Posterior cingulate gyrus (tissue), 11 donors: ENCODE data around the gene REM2.

Experiments
- DNase-seq, 10 donors: peaks; one replicate each; pipeline versions ENCODE4 v3.0.0 to v3.0.0-alpha.2; 2020 to 2021; ENCODE audit warnings: mixed read lengths in 3 of 10
- intact Hi-C: fragments of 100-400 bp; cut with DNase I; formaldehyde crosslinking; loops from one replicate; pipeline ENCODE4 v1.15.1; 2023

Gene REM2

DNA sequence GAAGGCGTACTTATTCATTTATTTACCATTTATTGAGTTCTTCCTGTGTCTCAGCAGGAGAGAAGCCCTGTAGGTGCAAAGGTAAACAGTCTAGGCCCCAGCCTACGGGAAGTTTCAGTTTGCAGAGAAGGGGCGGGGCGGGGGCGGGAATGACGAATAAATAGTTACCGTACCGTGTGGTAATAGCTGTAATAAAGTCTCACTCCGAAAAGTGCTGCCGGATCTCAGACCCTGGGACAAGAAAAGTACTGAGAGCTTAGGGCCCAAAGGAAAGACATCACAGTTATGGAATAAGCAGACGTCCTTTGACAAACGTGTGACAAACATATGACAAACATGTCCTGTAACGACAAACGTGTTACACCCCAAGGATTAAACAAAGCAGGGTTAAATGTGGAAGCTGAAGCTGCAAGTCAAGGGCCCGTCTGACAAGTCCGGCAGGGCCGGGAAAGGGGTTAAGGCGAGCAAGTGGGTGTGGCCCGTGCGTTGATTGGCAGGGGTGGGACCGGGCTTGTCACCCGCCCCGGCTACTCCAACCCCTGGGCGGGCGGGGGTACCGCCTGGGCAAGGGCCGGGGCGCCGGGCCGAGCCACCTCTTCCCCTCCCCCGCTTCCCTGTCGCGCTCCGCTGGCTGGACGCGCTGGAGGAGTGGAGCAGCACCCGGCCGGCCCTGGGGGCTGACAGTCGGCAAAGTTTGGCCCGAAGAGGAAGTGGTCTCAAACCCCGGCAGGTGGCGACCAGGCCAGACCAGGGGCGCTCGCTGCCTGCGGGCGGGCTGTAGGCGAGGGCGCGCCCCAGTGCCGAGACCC is 11.6 kb upstream of the REM2 start, which contains the start of gene LRP10:
TSS of gene LRP10 (plus strand) at position 517 of the 809 bp plus-strand sequence. CDS start 564 bp downstream, outside the sequence.
- intact Hi-C loops = no loop called here
- DNase-seq = peak; percentile 80 to 98 (median 86)

DNA sequence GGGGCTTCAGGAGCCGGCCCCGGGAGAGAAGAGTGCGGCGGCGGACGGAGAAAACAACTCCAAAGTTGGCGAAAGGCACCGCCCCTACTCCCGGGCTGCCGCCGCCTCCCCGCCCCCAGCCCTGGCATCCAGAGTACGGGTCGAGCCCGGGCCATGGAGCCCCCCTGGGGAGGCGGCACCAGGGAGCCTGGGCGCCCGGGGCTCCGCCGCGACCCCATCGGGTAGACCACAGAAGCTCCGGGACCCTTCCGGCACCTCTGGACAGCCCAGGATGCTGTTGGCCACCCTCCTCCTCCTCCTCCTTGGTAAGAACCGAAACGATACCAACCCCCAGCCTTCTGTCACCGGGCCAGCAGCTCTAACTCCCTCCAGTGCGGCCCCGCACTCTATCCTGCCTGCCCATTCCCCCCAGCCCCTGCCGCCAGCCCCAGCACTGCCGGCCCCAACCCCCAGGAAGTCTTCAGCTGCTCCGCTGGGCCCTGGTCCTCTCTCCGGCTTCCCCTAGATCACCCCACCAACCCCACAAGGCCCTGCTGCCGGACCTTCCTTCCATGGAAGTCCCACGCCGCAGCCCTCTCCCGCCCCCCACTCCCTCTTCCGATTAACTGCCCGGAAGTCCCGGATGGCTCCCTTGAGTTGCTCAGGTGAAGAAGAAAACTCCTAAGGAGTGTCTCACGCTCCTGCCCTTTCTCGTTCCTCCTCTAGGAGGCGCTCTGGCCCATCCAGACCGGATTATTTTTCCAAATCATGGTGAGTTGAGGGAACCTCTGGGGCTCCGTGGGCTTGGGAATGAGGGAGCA is 10.8 kb upstream of the REM2 start:
- intact Hi-C loops = no loop called here
- peak in 8 of 10 donors; percentile 51 to 91 (median 74) for DNase-seq

DNA sequence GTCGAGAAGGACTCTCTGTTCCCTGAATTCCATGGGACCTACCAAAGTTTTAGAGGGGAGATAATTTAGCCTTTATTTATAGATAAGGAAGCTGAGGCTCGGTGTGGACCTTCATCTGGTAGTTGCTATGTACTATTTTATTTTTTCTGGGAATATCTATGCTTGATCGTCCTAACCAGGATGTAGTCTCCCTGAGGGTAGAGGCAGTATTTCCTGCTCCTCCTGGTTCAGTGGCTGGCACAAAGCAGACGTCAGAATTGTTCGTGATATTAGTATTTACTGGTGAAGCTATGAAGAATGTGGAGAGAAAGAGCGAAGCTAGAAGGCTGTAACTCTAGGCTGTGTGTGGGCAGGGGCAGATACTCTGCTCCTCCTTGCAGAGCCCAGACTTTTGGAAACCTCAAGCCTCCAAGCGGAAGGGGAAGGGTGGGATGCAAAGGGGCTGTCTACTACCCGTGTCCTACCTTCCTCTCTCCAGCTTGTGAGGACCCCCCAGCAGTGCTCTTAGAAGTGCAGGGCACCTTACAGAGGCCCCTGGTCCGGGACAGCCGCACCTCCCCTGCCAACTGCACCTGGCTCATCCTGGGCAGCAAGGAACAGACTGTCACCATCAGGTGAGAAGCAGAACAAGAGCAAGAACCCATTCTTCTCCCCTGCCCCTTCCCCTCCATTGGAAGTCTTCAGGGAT is 10.0 kb upstream of the REM2 start:
- intact Hi-C loops = no loop called here
- peak in 1 of 10 donors; percentile 29 for DNase-seq

- DNase-seq = no peak
- intact Hi-C loops = no loop called here
Measured at GRCh38 chr14:22875003-22875747, 7.8 kb upstream of the REM2 start.

DNA sequence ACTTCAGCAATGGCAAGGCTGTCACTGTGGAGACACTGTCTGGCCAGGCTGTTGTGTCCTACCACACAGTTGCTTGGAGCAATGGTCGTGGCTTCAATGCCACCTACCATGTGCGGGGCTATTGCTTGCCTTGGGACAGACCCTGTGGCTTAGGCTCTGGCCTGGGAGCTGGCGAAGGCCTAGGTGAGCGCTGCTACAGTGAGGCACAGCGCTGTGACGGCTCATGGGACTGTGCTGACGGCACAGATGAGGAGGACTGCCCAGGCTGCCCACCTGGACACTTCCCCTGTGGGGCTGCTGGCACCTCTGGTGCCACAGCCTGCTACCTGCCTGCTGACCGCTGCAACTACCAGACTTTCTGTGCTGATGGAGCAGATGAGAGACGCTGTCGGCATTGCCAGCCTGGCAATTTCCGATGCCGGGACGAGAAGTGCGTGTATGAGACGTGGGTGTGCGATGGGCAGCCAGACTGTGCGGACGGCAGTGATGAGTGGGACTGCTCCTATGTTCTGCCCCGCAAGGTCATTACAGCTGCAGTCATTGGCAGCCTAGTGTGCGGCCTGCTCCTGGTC is 7.2 kb upstream of the REM2 start:
- intact Hi-C loops = no loop called here
- DNase-seq = no peak

GRCh38 chr14:22877000-22877501 is 6.0 kb upstream of the REM2 start:
- intact Hi-C loops = no loop called here
- DNase-seq = no peak

DNA sequence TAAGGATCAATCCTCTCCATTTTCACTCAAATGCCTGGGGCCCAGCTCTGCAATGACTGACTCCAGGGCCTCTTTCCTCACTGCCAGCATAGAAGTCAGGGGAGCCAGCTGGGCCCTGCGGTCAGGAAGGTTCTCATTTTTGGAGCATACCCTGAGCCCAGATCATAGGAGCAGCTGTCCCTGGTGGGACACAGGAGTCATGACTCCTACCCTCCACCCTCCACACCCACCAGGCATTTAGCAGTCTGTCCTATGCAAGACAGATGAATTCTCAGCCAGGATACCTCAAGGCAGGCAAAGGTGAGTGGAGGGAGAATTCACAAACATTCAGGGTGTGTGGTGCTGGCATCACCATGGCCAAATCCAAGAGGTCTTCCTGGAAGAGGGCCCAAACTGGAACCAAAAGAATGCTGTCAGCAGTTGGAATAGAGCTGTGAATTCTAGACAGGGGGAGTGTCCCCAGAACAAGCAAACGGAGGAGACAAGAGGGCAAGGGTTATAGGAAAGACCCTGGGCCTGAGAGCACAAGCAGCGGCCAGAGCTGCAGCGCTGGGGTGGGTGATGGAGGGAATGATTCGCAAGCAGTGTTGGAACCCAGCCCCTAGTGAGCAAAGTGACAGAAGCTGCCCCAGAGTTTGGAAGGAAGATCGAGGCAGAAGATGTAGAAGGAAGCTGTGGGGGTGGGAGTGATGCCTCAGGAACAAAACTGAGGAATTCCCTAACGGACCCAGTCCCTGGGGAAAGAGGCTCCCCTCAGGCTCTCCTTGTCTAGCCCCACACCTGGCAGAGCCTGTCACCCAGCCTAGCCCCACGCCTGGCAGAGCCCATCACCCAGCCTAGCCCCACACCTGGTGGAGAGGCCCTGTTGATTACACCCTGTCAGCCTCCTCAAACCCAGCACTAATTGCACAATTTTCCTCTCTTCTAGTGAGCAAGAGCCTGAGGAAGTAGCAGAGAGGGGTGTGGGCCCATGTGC is 4.5 kb upstream of the REM2 start:
- intact Hi-C loops = no loop called here
- peak in 1 of 10 donors; percentile 63 for DNase-seq

GRCh38 chr14:22882064-22882463 is 958 bp upstream of the REM2 start:
- no peak for DNase-seq
- intact Hi-C loops = no loop called here

DNA sequence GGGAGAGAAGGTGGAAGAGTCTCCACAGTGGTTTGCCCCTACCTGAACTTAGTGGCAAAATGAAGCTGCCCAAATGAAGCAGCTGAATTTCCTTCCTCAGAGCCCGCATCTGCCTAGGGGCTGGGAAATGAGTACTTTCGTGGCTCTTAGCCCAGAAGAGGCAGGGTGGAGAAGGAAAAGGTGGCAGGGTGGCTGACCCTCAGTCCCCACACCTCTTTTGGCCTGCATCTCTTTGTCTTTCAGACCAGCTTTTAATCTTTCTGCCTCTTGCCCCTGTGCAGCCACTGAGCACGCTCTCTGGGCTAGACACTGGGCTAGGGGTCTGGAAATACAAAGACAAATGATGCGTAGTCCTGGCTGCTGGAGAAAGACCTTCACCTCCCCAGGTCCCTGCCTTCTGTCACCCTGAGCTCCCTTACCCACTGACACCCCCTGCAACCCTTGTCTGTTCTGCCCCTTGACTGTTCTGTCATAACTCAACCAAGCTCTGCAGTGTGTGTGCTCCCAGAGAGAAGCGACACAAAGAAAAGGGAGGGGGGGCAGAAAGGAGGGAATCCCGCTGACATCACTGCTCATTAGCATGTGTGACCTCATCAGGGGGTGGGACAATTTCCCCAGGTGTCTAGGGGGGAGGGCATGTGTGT is 371 bp upstream of the REM2 start:
- peak in 7 of 10 donors; percentile 30 to 89 (median 44) for DNase-seq
- intact Hi-C loops = no loop called here

DNA sequence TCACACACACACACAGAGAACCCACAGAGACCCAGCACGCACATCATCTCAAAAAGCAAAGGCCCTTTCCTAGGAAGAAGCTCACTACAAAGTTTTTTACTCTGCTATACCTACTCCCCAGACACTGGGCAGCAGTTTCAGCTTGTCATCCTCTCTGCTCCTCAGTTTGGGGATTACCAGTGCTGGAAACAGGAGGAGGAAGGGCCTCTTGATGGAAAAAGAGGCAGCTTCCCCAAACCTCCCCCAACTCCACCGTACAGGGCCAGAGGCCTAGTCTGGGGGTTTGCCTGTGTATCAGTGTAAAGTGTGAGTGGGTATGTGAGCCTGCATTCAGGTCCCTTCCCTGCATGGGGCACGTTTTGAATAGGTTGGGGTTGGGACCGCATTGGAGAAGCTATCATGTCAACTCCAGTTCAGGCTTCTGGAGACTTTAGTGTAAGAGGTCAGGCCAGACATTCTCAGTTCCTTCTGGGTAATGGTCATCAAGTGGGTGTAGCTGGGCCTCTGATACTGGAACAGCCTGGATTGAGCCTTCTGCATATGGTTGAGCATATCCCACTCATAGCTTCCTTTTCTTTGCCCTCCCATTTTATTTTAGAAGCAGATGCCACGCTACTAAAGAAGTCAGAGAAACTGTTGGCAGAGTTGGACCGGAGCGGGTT is 1.2 kb downstream of the REM2 start:
- DNase-seq = no peak
- intact Hi-C loops = no loop called here

- peak in 2 of 10 donors; percentile 52 to 75 for DNase-seq
- intact Hi-C loops = no loop called here
Measured at GRCh38 chr14:22884738-22885523, 1.9 kb downstream of the REM2 start.

GRCh38 chr14:22885975-22886374 is 3.0 kb downstream of the REM2 start:
- intact Hi-C loops = no loop called here
- DNase-seq = no peak

GRCh38 chr14:22886500-22887259 is 3.7 kb downstream of the REM2 start:
- peak in 3 of 10 donors; percentile 16 to 79 (median 40) for DNase-seq
- intact Hi-C loops = no loop called here

DNA sequence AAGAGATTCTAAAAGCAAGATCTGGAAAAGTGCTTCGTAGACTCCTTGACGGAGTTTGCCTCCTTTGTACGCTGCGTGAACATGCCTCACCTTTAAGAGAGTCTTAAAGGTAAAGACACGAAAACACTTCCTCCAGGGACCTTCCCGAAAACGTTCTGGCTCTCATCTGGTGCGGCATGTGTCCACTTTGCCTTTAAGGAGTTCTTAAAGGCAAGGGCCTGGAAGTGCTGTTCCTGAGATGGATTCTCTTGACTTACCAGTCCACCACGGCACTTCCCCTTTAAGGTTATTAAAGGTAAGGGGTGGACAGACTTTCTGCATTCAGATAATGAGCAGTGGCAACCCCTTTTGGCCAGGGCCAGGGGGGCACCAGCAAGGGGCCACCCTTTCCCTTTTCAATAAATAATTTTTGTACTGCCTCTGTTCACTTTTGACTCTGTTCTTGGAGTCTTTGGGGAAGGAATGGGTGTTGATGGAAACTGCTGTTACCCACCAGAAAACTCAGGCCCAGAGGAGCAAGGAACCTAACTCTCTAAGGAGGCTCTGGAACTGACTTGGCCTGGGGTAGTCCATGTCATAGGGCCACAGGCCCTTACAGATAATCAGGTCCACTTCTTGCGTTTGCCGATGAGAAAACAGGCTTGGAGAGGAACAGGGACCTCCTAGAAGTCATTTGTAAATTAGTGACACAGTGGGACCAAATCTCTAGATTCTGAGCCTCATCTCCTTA is 4.4 kb downstream of the REM2 start:
- intact Hi-C loops = no loop called here
- peak in 1 of 10 donors; percentile 28 for DNase-seq

GRCh38 chr14:22887990-22888378 is 5.0 kb downstream of the REM2 start:
- DNase-seq = peak in 2 of 10 donors; percentile 18 to 73
- intact Hi-C loops = no loop called here
